22Rv1 (cell line): ENCODE data around the gene AKAP12.

Experiments used
- ZFX ChIP-seq: fragments of 450-650 bp; IDR thresholded peaks from 2 replicates; pipeline ENCODE4 v1.6.1; 2017; ENCODE audit warnings: antibody characterized with exemption, borderline replicate concordance
- TF ChIP-seq, protein P1 (sequence below): fragments of 450-650 bp; IDR thresholded peaks from 2 replicates; pipeline ENCODE4 v1.5.1; 2017; ENCODE audit warnings: mild to moderate bottlenecking

DNA sequence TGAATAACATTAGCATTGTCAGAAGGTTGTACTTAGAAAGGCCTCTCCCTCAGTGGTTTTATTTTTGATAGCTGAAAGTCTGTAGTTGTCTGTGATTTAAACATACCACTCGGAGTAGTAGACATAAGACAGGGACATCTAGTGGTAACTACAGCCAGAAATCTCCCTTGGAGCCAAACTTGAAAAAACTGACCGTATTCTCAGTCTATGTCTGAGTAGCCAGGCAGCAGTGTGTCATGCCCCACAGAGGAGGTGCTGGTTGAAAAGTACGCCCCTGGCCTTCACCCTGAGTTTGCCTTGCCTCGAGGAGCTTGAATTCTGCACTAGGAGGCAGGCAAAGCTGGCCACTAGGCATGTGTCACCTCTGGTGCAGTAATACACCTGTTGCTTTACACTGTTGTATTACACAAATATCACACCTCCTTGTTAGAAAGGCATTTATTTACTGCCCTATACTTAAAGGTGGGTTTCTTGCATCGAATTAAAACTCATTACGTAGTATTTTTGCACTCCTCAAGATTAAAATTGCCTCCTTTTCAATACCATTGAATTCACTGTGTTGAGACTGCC is 130.8 kb downstream of the AKAP12 start:
- TF ChIP-seq, protein P1, sequence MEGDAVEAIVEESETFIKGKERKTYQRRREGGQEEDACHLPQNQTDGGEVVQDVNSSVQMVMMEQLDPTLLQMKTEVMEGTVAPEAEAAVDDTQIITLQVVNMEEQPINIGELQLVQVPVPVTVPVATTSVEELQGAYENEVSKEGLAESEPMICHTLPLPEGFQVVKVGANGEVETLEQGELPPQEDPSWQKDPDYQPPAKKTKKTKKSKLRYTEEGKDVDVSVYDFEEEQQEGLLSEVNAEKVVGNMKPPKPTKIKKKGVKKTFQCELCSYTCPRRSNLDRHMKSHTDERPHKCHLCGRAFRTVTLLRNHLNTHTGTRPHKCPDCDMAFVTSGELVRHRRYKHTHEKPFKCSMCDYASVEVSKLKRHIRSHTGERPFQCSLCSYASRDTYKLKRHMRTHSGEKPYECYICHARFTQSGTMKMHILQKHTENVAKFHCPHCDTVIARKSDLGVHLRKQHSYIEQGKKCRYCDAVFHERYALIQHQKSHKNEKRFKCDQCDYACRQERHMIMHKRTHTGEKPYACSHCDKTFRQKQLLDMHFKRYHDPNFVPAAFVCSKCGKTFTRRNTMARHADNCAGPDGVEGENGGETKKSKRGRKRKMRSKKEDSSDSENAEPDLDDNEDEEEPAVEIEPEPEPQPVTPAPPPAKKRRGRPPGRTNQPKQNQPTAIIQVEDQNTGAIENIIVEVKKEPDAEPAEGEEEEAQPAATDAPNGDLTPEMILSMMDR: no peak; the same call in 1 of the 2 replicates
- TF ChIP-seq ZFX: no peak
